ENCODE measurements around the gene CDC14B. TPM values are rescaled to one million over a fixed set of nuclear protein-coding genes. Genes with fewer than 3 reads are reported as not detected.
"Not testable (repeated sequence)": the region's sequence is repeated elsewhere in the genome, so short reads cannot be mapped to it uniquely, and the experiment has no call there.

Gene CDC14B
- total RNA-seq, 4 donors from 2014 or later = 4.9 to 11.2 (median 8.9) TPM

GRCh38 chr9:96510258-96510657, 109.4 kb downstream of the CDC14B start:
- no peaks in the 10 kb centered on the region for H3K27me3 ChIP-seq
- no peak for DNase-seq (ENCODE audit: low spot score in 2 of 2)
- TF ChIP-seq POLR2AphosphoS5 (IDR thresholded peaks at IDR 0.05) = no peak
- no peak for TF ChIP-seq POLR2A (IDR thresholded peaks at IDR 0.05)
- TF ChIP-seq EP300 (IDR thresholded peaks at IDR 0.05) = no peak
- H3K36me3 ChIP-seq = peaks cover 9% of the 10 kb centered on the region
- no peak overlapping the region for H3K4me3 ChIP-seq
- WGBS = 61% methylated on average over 4 of the region's 4 CpGs
- H3K4me1 ChIP-seq = peaks cover 21% of the 10 kb centered on the region
- no peaks in the 10 kb centered on the region for H3K9me3 ChIP-seq
- no peak overlapping the region for H3K27ac ChIP-seq

- DNase-seq (ENCODE audit: low spot score in 2 of 2) = no peak
- Histone ChIP-seq H3K27ac (no peak overlapping the region), H3K27me3 (no peaks in the 10 kb centered on the region), H3K4me3 (no peak overlapping the region), H3K36me3 (peaks cover 9% of the 10 kb centered on the region), H3K4me1 (peaks cover 21% of the 10 kb centered on the region), H3K9me3 (no peaks in the 10 kb centered on the region)
- WGBS = 59% methylated on average over 2 of the region's 2 CpGs
- TF ChIP-seq, protein P1, sequence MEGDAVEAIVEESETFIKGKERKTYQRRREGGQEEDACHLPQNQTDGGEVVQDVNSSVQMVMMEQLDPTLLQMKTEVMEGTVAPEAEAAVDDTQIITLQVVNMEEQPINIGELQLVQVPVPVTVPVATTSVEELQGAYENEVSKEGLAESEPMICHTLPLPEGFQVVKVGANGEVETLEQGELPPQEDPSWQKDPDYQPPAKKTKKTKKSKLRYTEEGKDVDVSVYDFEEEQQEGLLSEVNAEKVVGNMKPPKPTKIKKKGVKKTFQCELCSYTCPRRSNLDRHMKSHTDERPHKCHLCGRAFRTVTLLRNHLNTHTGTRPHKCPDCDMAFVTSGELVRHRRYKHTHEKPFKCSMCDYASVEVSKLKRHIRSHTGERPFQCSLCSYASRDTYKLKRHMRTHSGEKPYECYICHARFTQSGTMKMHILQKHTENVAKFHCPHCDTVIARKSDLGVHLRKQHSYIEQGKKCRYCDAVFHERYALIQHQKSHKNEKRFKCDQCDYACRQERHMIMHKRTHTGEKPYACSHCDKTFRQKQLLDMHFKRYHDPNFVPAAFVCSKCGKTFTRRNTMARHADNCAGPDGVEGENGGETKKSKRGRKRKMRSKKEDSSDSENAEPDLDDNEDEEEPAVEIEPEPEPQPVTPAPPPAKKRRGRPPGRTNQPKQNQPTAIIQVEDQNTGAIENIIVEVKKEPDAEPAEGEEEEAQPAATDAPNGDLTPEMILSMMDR (IDR thresholded peaks at IDR 0.05) = no peak
- no peak for TF ChIP-seq POLR2AphosphoS5 (IDR thresholded peaks at IDR 0.05)
- TF ChIP-seq EP300 (IDR thresholded peaks at IDR 0.05) = no peak
- TF ChIP-seq POLR2A (IDR thresholded peaks at IDR 0.05) = no peak
These were observed 109.8 kb downstream of the CDC14B start for GRCh38 chr9:96509848-96510247.

DNA sequence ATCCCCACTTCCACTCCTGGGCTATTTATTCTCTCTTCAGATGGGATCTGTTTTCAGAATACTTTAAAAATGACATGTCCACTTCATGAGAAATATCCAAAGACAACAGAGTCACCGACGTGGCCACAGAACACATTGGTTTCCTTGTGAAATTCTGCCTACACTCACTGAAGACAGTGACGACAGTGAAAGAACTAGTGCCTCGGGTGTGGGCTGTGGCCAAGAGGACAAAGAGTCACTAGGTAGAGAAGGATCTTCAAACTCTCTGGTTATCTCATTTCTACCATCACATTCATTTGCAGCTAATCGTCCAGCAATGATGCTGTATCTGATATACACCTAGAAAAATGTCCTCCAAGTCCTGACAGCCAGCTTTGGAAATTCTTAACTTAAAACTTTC, 110.6 kb downstream of the CDC14B start:
- Histone ChIP-seq H3K4me3 (no peak overlapping the region), H3K9me3 (no peaks in the 10 kb centered on the region), H3K36me3 (peaks cover 9% of the 10 kb centered on the region), H3K4me1 (peaks cover 23% of the 10 kb centered on the region), H3K27ac (peak overlapping the region; percentile 17), H3K27me3 (no peaks in the 10 kb centered on the region)
- TF ChIP-seq POLR2A (IDR thresholded peaks at IDR 0.05) (no peak), EP300 (IDR thresholded peaks at IDR 0.05) (no peak), POLR2AphosphoS5 (IDR thresholded peaks at IDR 0.05) (no peak)
- TF ChIP-seq, protein P1 (IDR thresholded peaks at IDR 0.05) = no peak
- WGBS = 86% methylated on average over 5 of the region's 5 CpGs
- no peak for DNase-seq (ENCODE audit: low spot score in 2 of 2)

DNA sequence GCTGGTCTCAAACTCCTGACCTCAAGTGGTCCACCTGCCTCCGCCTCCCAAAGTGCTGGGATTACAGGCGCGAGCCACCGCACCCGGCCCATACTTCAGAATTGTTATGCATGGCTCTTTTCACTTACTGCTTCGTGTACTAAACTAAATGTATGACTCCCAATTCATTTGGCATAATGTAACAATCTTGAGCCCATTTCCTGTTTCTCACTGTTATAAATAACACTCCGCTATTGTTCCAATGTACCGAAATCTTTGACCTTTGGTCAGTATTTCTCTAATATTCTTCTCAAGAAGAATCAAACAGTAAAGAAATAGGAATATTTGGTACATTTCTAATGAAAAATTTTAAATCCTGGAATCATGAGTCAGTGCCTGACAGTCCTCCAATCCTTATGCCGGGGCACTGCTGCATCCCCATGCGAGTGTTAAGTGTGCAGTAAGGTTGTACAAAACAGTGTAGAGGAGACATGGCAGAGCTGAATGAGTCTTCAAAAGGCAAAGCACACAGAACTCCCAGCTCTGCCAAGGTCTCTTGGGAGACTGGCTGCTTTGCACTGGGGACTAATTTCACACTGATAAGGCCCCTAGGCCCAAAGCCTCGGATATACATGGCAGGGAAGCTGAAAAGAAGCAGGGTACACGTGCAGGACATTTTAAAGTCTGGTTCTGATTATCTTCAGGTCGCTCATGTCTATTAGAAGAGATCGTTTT, 111.3 kb downstream of the CDC14B start:
- H3K27me3 ChIP-seq = no peaks in the 10 kb centered on the region
- peaks cover 24% of the 10 kb centered on the region for H3K4me1 ChIP-seq
- 77% methylated on average over 14 of the region's 14 CpGs for WGBS
- no peak overlapping the region for H3K4me3 ChIP-seq
- no peak for DNase-seq (ENCODE audit: low spot score in 2 of 2)
- TF ChIP-seq EP300 (IDR thresholded peaks at IDR 0.05) (no peak), POLR2A (IDR thresholded peaks at IDR 0.05) (no peak), POLR2AphosphoS5 (IDR thresholded peaks at IDR 0.05) (no peak)
- TF ChIP-seq, protein P1 (IDR thresholded peaks at IDR 0.05) = no peak
- H3K9me3 ChIP-seq = no peaks in the 10 kb centered on the region
- H3K36me3 ChIP-seq = peaks cover 8% of the 10 kb centered on the region
- peak overlapping the region; percentile 17 for H3K27ac ChIP-seq

- no peak for DNase-seq (ENCODE audit: low spot score in 2 of 2)
- H3K4me1 ChIP-seq = peaks cover 29% of the 10 kb centered on the region
- H3K27ac ChIP-seq = peak overlapping the region; percentile 49
- H3K9me3 ChIP-seq = no peaks in the 10 kb centered on the region
- H3K27me3 ChIP-seq = no peaks in the 10 kb centered on the region
- H3K36me3 ChIP-seq = peaks cover 6% of the 10 kb centered on the region
- H3K4me3 ChIP-seq = no peak overlapping the region
- TF ChIP-seq POLR2AphosphoS5 (IDR thresholded peaks at IDR 0.05) (no peak), POLR2A (IDR thresholded peaks at IDR 0.05) (no peak)
- 68% methylated on average over 13 of the region's 13 CpGs for WGBS
These were observed 114.2 kb downstream of the CDC14B start for GRCh38 chr9:96505316-96505991.

DNA sequence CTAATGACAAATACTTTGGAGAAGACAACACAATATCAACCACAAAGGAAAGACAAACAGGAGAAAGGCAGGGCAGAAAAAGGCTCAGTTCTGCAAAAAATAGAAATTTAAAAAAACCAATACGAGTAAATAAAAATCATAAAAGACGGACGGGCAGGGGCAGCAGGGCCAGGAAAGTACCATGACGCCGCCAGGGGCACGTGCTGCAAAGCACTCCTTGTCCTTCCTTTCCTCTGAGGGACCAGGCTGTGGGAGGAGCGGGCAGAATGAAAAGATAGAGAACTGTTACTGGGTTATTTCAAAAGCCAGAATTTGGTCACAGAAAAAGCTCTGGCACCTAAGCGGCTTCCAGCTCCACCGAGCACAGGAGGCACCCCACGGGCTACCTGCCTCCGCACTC, 115.7 kb downstream of the CDC14B start:
- H3K27ac ChIP-seq = peak overlapping the region; percentile 72
- H3K36me3 ChIP-seq = peaks cover 6% of the 10 kb centered on the region
- peaks cover 28% of the 10 kb centered on the region for H3K4me1 ChIP-seq
- no peaks in the 10 kb centered on the region for H3K27me3 ChIP-seq
- no peaks in the 10 kb centered on the region for H3K9me3 ChIP-seq
- no peak for DNase-seq (ENCODE audit: low spot score in 2 of 2)
- WGBS = 91% methylated on average over 11 of the region's 11 CpGs
- no peak overlapping the region for H3K4me3 ChIP-seq
- TF ChIP-seq POLR2A (IDR thresholded peaks at IDR 0.05) (no peak), POLR2AphosphoS5 (IDR thresholded peaks at IDR 0.05) (no peak), EP300 (IDR thresholded peaks at IDR 0.05) (no peak)
- TF ChIP-seq, protein P1 (IDR thresholded peaks at IDR 0.05) = no peak

- H3K4me1 ChIP-seq = peaks cover 25% of the 10 kb centered on the region
- H3K27ac ChIP-seq = peak overlapping the region; percentile 72
- not testable (repeated sequence) for H3K36me3 ChIP-seq; H3K27me3 ChIP-seq; H3K9me3 ChIP-seq; DNase-seq (ENCODE audit: low spot score in 2 of 2); H3K4me3 ChIP-seq
These were observed 116.3 kb downstream of the CDC14B start for GRCh38 chr9:96503374-96503748.
